SKM-1 treated with dmso at 0.1 percent for 144 hours (cell line): ENCODE measurements around the gene IL18RAP.

Source experiments
- DNase-seq: peaks from one replicate; lab custom pipeline; 2025; ENCODE audit not compliant: unreplicated experiment; lab: John Stamatoyannopoulos, UW

IL18RAP gene

DNA sequence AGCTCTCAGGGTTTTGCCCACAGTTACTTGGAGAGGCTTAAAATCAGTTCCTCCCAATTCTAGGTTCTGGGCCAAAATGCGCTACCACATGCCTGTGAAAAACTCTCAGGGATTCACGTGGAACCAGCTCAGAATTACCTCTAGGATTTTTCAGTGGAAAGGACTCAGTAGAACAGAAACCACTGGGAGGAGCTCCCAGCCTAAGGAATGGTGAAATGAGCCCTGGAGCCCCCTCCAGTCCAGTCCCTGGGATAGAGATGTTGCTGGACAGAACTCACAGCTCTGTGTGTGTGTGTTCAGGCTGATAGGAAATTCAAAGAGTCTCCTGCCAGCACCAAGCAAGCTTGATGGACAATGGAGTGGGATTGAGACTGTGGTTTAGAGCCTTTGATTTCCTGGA lies 29.0 kb downstream of the IL18RAP start:
- no peak for DNase-seq

DNA sequence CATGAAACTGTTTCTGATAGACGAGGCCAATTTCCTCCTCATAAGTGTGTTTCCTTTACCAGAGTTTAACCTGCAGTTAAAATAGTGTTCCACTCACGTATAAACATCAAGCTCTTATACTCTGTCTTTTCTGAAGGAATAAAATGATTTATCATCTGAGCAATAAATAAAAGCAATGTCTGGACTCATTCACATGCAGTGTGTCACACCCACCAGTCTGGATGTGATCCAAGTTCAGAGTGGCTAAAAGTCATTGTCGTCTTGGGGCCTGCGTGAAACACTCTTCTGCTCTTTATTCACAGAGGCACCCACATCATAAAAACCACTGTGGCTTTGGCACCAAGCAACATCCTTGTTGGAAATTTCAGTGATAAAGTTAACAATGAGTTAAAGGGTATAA lies 30.5 kb downstream of the IL18RAP start:
- no peak for DNase-seq

DNA sequence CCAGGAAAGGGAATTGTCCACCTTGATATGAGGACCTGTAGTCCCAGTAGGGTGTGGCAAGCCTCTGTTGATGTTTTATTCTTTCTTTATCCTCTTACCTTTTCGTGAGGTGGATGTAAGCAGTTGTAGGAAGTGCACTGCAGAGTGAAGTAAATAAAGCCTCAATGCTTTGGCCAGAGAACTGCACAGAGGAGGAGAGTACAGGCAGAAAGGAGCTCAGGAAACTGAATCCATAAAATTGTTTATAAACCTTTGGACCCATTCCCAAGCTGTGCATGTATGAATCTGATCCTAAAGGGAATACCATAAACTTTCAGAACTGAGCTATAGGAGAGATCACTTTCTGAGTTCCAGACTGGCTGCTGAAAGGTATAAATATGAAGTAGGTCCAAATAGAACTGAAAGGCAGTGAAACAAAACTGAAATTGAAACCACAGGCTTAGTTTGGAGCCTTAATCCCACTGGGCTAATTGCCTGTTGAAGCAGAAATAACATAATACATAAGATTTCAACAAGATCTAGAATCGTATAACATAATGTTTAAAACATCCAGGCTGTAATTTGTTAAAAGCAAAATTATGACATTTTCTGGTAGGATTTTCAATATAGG lies 32.2 kb downstream of the IL18RAP start:
- no peak for DNase-seq

GRCh38 chr2:102460467-102460866 lies 37.5 kb downstream of the IL18RAP start:
- DNase-seq, result no peak

DNA sequence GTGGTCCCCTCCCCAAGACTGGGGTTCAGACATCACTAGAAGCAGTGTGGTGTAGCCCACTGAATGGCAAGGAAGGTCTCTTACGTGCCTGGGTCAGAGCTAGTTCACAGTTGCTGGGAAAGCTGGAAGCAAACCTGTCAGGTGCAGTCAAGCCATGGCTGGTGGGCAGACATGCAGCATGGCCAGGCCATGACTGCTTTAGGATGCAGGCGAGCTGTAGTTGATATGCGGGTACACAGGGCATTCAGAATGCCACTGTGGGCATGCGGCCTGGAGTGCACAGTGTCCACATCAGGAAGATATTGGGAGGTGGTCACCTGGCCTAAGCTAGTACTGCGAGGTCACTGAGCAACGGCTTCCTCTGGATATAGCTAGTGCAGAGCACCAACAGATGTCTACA lies 38.2 kb downstream of the IL18RAP start:
- DNase-seq, result no peak

- no peak for DNase-seq
These were observed 40.2 kb downstream of the IL18RAP start for GRCh38 chr2:102463160-102463559.

GRCh38 chr2:102470168-102470567 lies 47.2 kb downstream of the IL18RAP start:
- no peak for DNase-seq

DNA sequence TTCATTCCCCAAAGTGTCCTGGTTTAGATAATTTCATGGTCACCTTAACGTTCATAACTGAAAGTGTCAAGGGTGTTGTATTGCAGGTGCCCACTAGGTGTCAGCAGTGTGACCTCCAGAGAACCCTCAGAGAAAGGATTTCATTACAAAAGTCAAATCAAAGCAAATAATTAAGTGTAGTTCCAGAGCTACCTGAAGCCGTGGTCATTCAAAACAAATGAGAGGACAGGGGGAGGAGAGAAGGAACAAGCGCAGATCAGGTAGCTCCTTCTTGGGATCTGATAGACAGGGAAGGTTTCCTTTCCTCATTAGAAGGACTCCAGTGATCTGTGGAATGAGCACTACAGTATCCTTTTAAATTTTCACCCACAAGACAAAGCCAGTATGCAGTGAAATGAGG lies 50.1 kb downstream of the IL18RAP start, which contains the start of gene SLC9A4:
Gene SLC9A4, plus strand, starts transcription at position 207 of the 400 bp plus-strand sequence. CDS start 534 bp downstream, outside the sequence.
- peak; percentile 24 for DNase-seq

GRCh38 chr2:102473631-102474030 lies 50.7 kb downstream of the IL18RAP start:
- no peak for DNase-seq

DNA sequence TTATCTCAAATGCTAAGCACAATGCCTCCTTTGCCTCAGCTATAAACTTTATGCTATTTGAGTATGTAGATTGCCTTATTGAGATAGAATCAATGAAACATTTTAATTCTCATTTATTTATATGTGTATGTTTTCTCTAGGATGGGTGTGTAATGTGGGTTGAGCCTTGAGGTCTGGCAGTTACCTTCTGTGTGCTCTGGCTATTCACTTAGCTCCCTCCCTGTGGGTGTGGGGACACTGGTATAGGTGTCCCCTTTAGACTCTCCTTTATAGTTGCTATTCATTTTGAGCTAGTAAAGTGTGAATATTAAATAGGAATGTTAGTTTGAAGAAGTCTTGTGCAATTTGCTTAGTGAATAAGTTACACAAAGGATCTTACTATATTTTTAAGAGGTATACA lies 51.8 kb downstream of the IL18RAP start:
- no peak for DNase-seq

DNA sequence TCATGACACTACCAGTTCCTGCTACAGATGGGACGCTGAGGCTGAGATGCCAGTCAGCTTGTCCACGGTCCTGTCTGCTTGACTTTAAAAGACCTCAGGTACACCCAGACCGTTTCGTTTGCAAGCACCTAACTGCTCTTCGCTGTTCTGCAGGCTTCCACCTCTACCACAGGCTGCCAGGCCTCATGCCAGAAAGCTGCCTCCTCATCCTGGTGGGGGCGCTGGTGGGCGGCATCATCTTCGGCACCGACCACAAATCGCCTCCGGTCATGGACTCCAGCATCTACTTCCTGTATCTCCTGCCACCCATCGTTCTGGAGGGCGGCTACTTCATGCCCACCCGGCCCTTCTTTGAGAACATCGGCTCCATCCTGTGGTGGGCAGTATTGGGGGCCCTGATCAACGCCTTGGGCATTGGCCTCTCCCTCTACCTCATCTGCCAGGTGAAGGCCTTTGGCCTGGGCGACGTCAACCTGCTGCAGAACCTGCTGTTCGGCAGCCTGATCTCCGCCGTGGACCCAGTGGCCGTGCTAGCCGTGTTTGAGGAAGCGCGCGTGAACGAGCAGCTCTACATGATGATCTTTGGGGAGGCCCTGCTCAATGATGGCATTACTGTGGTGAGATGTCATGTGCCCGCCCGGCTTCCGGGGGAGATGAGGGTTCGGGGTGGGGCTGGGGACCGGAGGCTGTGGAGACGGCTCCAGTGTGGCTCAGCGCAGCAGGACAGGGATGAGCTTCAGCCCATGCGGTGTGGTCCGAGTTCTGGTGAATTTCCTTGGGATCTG lies 55.9 kb downstream of the IL18RAP start:
- DNase-seq, result no peak

GRCh38 chr2:102480285-102481195 lies 57.6 kb downstream of the IL18RAP start:
- DNase-seq, result no peak

DNA sequence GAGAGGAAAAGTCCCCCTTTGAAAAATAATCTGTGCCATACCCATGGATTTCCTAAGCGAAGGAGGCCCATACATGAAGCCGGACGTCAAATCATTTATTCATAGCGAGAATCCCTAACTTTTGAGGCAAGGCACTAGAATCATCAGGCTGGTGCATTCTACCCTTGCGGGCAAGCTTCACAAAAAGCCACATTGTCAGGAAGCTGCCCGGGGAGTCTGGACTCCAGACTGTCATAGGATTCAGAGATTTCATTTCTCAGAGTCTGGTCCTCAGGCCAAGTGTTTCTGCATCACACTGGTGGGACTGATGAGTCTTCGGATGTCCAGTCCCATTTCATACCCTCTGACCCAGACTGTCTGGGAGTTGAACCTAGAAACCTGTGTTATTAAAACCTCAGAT lies 59.0 kb downstream of the IL18RAP start:
- no peak for DNase-seq

- DNase-seq, result no peak
These were observed 60.1 kb downstream of the IL18RAP start for GRCh38 chr2:102483086-102483485.

DNA sequence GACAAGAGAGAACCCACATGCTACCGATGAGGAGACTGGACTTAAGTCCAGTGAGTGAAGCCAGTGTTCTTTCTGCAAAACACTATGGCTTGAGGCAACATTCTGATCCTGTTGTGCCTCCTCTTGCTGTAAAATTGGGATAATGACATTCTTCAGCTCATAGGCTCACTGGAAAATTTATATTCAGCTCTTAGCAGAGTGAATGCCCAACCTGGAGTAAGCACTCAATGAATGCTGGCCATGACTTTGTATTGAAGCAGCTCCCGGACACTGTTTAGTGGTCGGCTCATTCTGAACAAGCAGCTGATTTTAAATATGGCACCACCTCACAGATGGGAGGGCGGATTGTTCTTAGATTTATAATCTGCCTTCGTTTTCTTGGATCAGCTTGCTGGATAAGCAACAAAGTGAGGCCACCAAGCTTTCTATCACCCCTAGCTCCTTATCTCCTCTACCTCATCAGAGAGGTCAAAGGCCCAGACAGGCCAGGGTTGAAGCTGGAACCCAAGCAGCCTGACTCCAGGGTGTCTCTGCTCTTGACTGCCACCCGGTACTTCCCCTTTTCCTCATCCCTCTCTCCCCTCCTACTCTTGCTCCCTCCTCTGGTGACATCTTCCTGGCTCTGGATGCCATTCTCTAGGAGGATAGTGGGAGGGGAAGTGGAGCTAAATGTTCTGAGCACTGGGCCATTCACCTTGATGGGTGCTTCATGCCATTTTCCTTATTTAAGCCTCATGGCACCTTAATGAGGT lies 61.5 kb downstream of the IL18RAP start:
- no peak for DNase-seq

- DNase-seq, result no peak
These were observed 62.3 kb downstream of the IL18RAP start for GRCh38 chr2:102485147-102485785.

- no peak for DNase-seq
These were observed 64.2 kb downstream of the IL18RAP start for GRCh38 chr2:102486941-102487702.

GRCh38 chr2:102487761-102488462 lies 65.0 kb downstream of the IL18RAP start:
- no peak for DNase-seq

DNA sequence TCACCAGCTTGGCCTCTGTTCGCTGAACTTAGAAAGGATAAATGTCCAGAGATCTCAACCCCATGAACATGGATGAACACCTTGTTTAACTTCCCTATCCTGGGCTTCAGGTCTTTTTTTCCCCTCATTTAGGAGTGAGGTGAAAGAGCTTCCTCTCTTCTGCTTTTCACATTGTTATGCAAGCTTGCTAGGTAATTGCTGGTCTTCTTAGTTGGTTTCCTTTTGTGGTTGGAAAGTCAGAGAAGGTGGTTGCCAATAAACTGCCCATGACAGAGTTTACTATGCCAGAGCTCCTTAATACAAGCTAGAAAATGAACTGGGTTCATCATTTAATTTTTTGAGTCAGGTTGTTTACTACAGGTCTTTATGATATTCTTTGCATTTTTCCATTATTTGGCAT lies 66.7 kb downstream of the IL18RAP start:
- DNase-seq, result peak; percentile 86
